Gastrocnemius medialis (tissue), 4 donors: ENCODE results near the gene SYCE3.

ENCODE experiments used
- CTCF ChIP-seq, 5 experiments: fragments of 450-650 bp in 3 of 5; fragments of 200-600 bp in 2 of 5; sonication (generic) in 2 of 5; IDR thresholded peaks in 4 of 5; conservative IDR thresholded peaks in 1 of 5; 1 replicate in 4 of 5; 2 replicates in 1 of 5; pipeline ENCODE4 v1.5.1; 2016 to 2019; ENCODE audit warnings: antibody characterized with exemption in 5 of 5, mild to moderate bottlenecking in 3 of 5, moderate library complexity in 3 of 5
- POLR2A ChIP-seq, 2 donors: fragments of 450-650 bp; IDR thresholded peaks; one replicate each; pipeline ENCODE4 v1.6.1; 2017; ENCODE audit warnings: antibody characterized with exemption in 2 of 2, mild to moderate bottlenecking in 2 of 2, moderate library complexity in 2 of 2

GRCh38 chr22:50564289-50564688, 1.6 kb upstream of the SYCE3 start:
- no peak for TF ChIP-seq CTCF (IDR thresholded peaks at IDR 0.05 in 4 of 5, conservative IDR thresholded peaks at IDR 0.05 in 1 of 5)
- TF ChIP-seq POLR2A (IDR thresholded peaks at IDR 0.05), result no peak
